ENCODE results near the gene PLPP2. TPM values are rescaled to one million over a fixed set of nuclear protein-coding genes. Genes with fewer than 3 reads are reported as not detected.
A peak's percentile ranks its signal among the peaks of the same experiment; 100 is the strongest.

The PLPP2 gene
- total and polyA plus RNA-seq, 2 donors, result 2.6 to 5.8 TPM

GRCh38 chr19:296476-297225 lies 5.4 kb upstream of the PLPP2 start:
- WGBS, result 82% methylated on average over 22 of the region's 22 CpGs
- DNase-seq (ENCODE audit: low read depth in 6 of 9, low spot score in 9 of 9), result no peak
- Histone ChIP-seq H3K27ac (ENCODE audit: low read depth in 1 of 2, low read length in 1 of 2) (no peak overlapping the region), H3K4me1 (ENCODE audit: control insufficient read depth in 2 of 2, insufficient read depth in 2 of 2, low read length in 2 of 2) (no peaks in the 10 kb centered on the region), H3K4me3 (ENCODE audit: low read length in 2 of 2) (no peak overlapping the region), H3K27me3 (ENCODE audit: control insufficient read depth in 2 of 2, insufficient read depth in 1 of 2, low read length in 1 of 2) (peaks cover 30 to 46% of the 10 kb centered on the region in 2 donors), H3K36me3 (ENCODE audit: control insufficient read depth in 2 of 2, insufficient read depth in 2 of 2, low read length in 1 of 2) (no peaks in the 10 kb centered on the region), H3K9me3 (ENCODE audit: control insufficient read depth in 2 of 2, insufficient read depth in 1 of 2, low read length in 1 of 2) (peaks cover 0 to 4% of the 10 kb centered on the region in 2 donors)

- Histone ChIP-seq H3K4me1 (ENCODE audit: control insufficient read depth in 2 of 2, insufficient read depth in 2 of 2, low read length in 2 of 2) (no peaks in the 10 kb centered on the region), H3K9me3 (ENCODE audit: control insufficient read depth in 2 of 2, insufficient read depth in 1 of 2, low read length in 1 of 2) (peaks cover 0 to 4% of the 10 kb centered on the region in 2 donors), H3K27ac (ENCODE audit: low read depth in 1 of 2, low read length in 1 of 2) (no peak overlapping the region), H3K4me3 (ENCODE audit: low read length in 2 of 2) (no peak overlapping the region), H3K27me3 (ENCODE audit: control insufficient read depth in 2 of 2, insufficient read depth in 1 of 2, low read length in 1 of 2) (peaks cover 35 to 51% of the 10 kb centered on the region in 2 donors), H3K36me3 (ENCODE audit: control insufficient read depth in 2 of 2, insufficient read depth in 2 of 2, low read length in 1 of 2) (no peaks in the 10 kb centered on the region)
- WGBS, result 86% methylated on average over 13 of the region's 13 CpGs
- no peak for DNase-seq (ENCODE audit: low read depth in 6 of 9, low spot score in 9 of 9)
Observed at GRCh38 chr19:295687-296370, 4.6 kb upstream of the PLPP2 start.

GRCh38 chr19:294946-295686 lies 3.9 kb upstream of the PLPP2 start:
- peak in 2 of 9 donors; percentile 13 to 31 for DNase-seq (ENCODE audit: low read depth in 6 of 9, low spot score in 9 of 9)
- Histone ChIP-seq H3K4me1 (ENCODE audit: control insufficient read depth in 2 of 2, insufficient read depth in 2 of 2, low read length in 2 of 2) (no peaks in the 10 kb centered on the region), H3K27ac (ENCODE audit: low read depth in 1 of 2, low read length in 1 of 2) (no peak overlapping the region), H3K9me3 (ENCODE audit: control insufficient read depth in 2 of 2, insufficient read depth in 1 of 2, low read length in 1 of 2) (peaks cover 0 to 4% of the 10 kb centered on the region in 2 donors), H3K4me3 (ENCODE audit: low read length in 2 of 2) (no peak overlapping the region), H3K27me3 (ENCODE audit: control insufficient read depth in 2 of 2, insufficient read depth in 1 of 2, low read length in 1 of 2) (peaks cover 42 to 58% of the 10 kb centered on the region in 2 donors), H3K36me3 (ENCODE audit: control insufficient read depth in 2 of 2, insufficient read depth in 2 of 2, low read length in 1 of 2) (no peaks in the 10 kb centered on the region)
- WGBS, result 15% methylated on average over 38 of the region's 38 CpGs

GRCh38 chr19:294341-294945 lies 3.2 kb upstream of the PLPP2 start:
- WGBS, result 11% methylated on average over 29 of the region's 29 CpGs
- Histone ChIP-seq H3K27ac (ENCODE audit: low read depth in 1 of 2, low read length in 1 of 2) (no peak overlapping the region), H3K4me3 (ENCODE audit: low read length in 2 of 2) (no peak overlapping the region), H3K36me3 (ENCODE audit: control insufficient read depth in 2 of 2, insufficient read depth in 2 of 2, low read length in 1 of 2) (no peaks in the 10 kb centered on the region), H3K4me1 (ENCODE audit: control insufficient read depth in 2 of 2, insufficient read depth in 2 of 2, low read length in 2 of 2) (no peaks in the 10 kb centered on the region), H3K9me3 (ENCODE audit: control insufficient read depth in 2 of 2, insufficient read depth in 1 of 2, low read length in 1 of 2) (peaks cover 0 to 4% of the 10 kb centered on the region in 2 donors), H3K27me3 (ENCODE audit: control insufficient read depth in 2 of 2, insufficient read depth in 1 of 2, low read length in 1 of 2) (peaks cover 49 to 65% of the 10 kb centered on the region in 2 donors)
- no peak for DNase-seq (ENCODE audit: low read depth in 6 of 9, low spot score in 9 of 9)

- H3K27me3 ChIP-seq (ENCODE audit: control insufficient read depth in 2 of 2, insufficient read depth in 1 of 2, low read length in 1 of 2), result peaks cover 49 to 74% of the 10 kb centered on the region in 2 donors
- no peaks in the 10 kb centered on the region for H3K36me3 ChIP-seq (ENCODE audit: control insufficient read depth in 2 of 2, insufficient read depth in 2 of 2, low read length in 1 of 2)
- DNase-seq (ENCODE audit: low read depth in 6 of 9, low spot score in 9 of 9), result no peak
- H3K27ac ChIP-seq (ENCODE audit: low read depth in 1 of 2, low read length in 1 of 2), result no peak overlapping the region
- H3K9me3 ChIP-seq (ENCODE audit: control insufficient read depth in 2 of 2, insufficient read depth in 1 of 2, low read length in 1 of 2), result peaks cover 0 to 4% of the 10 kb centered on the region in 2 donors
- no peaks in the 10 kb centered on the region for H3K4me1 ChIP-seq (ENCODE audit: control insufficient read depth in 2 of 2, insufficient read depth in 2 of 2, low read length in 2 of 2)
- no peak overlapping the region for H3K4me3 ChIP-seq (ENCODE audit: low read length in 2 of 2)
- 82% methylated on average over 14 of the region's 14 CpGs for WGBS
Observed at GRCh38 chr19:293436-294110, 2.4 kb upstream of the PLPP2 start.

- H3K27ac ChIP-seq (ENCODE audit: low read depth in 1 of 2, low read length in 1 of 2), result no peak overlapping the region
- WGBS, result 96% methylated on average over 4 of the region's 4 CpGs
- no peaks in the 10 kb centered on the region for H3K36me3 ChIP-seq (ENCODE audit: control insufficient read depth in 2 of 2, insufficient read depth in 2 of 2, low read length in 1 of 2)
- H3K9me3 ChIP-seq (ENCODE audit: control insufficient read depth in 2 of 2, insufficient read depth in 1 of 2, low read length in 1 of 2), result peaks cover 0 to 4% of the 10 kb centered on the region in 2 donors
- no peaks in the 10 kb centered on the region for H3K4me1 ChIP-seq (ENCODE audit: control insufficient read depth in 2 of 2, insufficient read depth in 2 of 2, low read length in 2 of 2)
- no peak for DNase-seq (ENCODE audit: low read depth in 6 of 9, low spot score in 9 of 9)
- no peak overlapping the region for H3K4me3 ChIP-seq (ENCODE audit: low read length in 2 of 2)
- peaks cover 50 to 80% of the 10 kb centered on the region in 2 donors for H3K27me3 ChIP-seq (ENCODE audit: control insufficient read depth in 2 of 2, insufficient read depth in 1 of 2, low read length in 1 of 2)
Observed at GRCh38 chr19:292951-293350, 1.7 kb upstream of the PLPP2 start.

GRCh38 chr19:292281-292884 lies 1.2 kb upstream of the PLPP2 start:
- Histone ChIP-seq H3K4me3 (ENCODE audit: low read length in 2 of 2) (no peak overlapping the region), H3K27me3 (ENCODE audit: control insufficient read depth in 2 of 2, insufficient read depth in 1 of 2, low read length in 1 of 2) (peaks cover 51 to 86% of the 10 kb centered on the region in 2 donors), H3K4me1 (ENCODE audit: control insufficient read depth in 2 of 2, insufficient read depth in 2 of 2, low read length in 2 of 2) (no peaks in the 10 kb centered on the region), H3K9me3 (ENCODE audit: control insufficient read depth in 2 of 2, insufficient read depth in 1 of 2, low read length in 1 of 2) (peaks cover 0 to 4% of the 10 kb centered on the region in 2 donors), H3K27ac (ENCODE audit: low read depth in 1 of 2, low read length in 1 of 2) (no peak overlapping the region), H3K36me3 (ENCODE audit: control insufficient read depth in 2 of 2, insufficient read depth in 2 of 2, low read length in 1 of 2) (no peaks in the 10 kb centered on the region)
- 84% methylated on average over 15 of the region's 15 CpGs for WGBS
- DNase-seq (ENCODE audit: low read depth in 6 of 9, low spot score in 9 of 9), result no peak

- H3K36me3 ChIP-seq (ENCODE audit: control insufficient read depth in 2 of 2, insufficient read depth in 2 of 2, low read length in 1 of 2), result no peaks in the 10 kb centered on the region
- peaks cover 0 to 4% of the 10 kb centered on the region in 2 donors for H3K9me3 ChIP-seq (ENCODE audit: control insufficient read depth in 2 of 2, insufficient read depth in 1 of 2, low read length in 1 of 2)
- H3K4me1 ChIP-seq (ENCODE audit: control insufficient read depth in 2 of 2, insufficient read depth in 2 of 2, low read length in 2 of 2), result no peaks in the 10 kb centered on the region
- 32% methylated on average over 70 of the region's 71 CpGs for WGBS
- peaks cover 51 to 88% of the 10 kb centered on the region in 2 donors for H3K27me3 ChIP-seq (ENCODE audit: control insufficient read depth in 2 of 2, insufficient read depth in 1 of 2, low read length in 1 of 2)
- no peak for DNase-seq (ENCODE audit: low read depth in 6 of 9, low spot score in 9 of 9)
- H3K4me3 ChIP-seq (ENCODE audit: low read length in 2 of 2), result no peak overlapping the region
- no peak overlapping the region for H3K27ac ChIP-seq (ENCODE audit: low read depth in 1 of 2, low read length in 1 of 2)
Observed at GRCh38 chr19:291561-292280, 518 bp upstream of the PLPP2 start.

Data from thymus (tissue), 11 donors.